Endothelial cell of umbilical vein (primary cell): ENCODE data around the gene UBE2I. TPM values are rescaled to one million over a fixed set of nuclear protein-coding genes. Genes with fewer than 3 reads are reported as not detected.
"Not testable (repeated sequence)": the region's sequence is repeated elsewhere in the genome, so short reads cannot be mapped to it uniquely, and the experiment has no call there.

Experiments
- BruUV-seq: library from RNA; stranded (reverse); fragments of 400-500 nt; replicated peaks from 2 replicates; lab custom pipeline; 2021; lab: Mats Ljungman, UMichigan
- CTCF ChIA-PET: fragments of 300-600, 350-600 bp; sonication (Branson Sonifier 250); formaldehyde crosslinking; loops from one replicate; lab custom pipeline; 2021; ENCODE audit warnings: antibody characterized with exemption, inconsistent platforms; lab: Charles Lee
- POLR2A ChIA-PET: fragments of 300-600, 350-600 bp; sonication (Branson Sonifier 250); formaldehyde crosslinking; loops from one replicate; lab custom pipeline; 2021; ENCODE audit warnings: antibody characterized with exemption, inconsistent platforms; lab: Charles Lee
- DNase-seq: peaks from one replicate; pipeline ENCODE4 v3.0.0-alpha.2; 2011; ENCODE audit warnings: low read depth, low spot score
- FAIRE-seq: peaks from 2 replicates; lab custom pipeline; 2011; peaks lifted over from hg19 to GRCh38; lab: Jason Lieb, UNC
- H2AFZ ChIP-seq: 2 replicates; pipeline ENCODE4 v1.6.0; 2012; ENCODE audit warnings: low read depth, low read length, control low read depth, inconsistent platforms
- H3K27ac ChIP-seq: 2 replicates; pipeline ENCODE4 v1.5.1; 2011; ENCODE audit warnings: low read depth, mild to moderate bottlenecking, control low read depth, low read length, moderate library complexity; ENCODE audit not compliant: insufficient read depth
- H3K27me3 ChIP-seq, 2 experiments: 2 replicates each; pipeline versions ENCODE4 v1.6.0 to v1.6.1; 2011; ENCODE audit warnings: low read length in 2 of 2, mixed read lengths in 1 of 2; ENCODE audit not compliant: control insufficient read depth in 2 of 2, insufficient read depth in 2 of 2
- H3K36me3 ChIP-seq, 2 experiments: 2 replicates in 1 of 2; 3 replicates in 1 of 2; pipeline ENCODE4 v1.5.1; 2011; ENCODE audit warnings: low read length in 2 of 2, mild to moderate bottlenecking in 1 of 2, moderate library complexity in 1 of 2; ENCODE audit not compliant: control insufficient read depth in 2 of 2, insufficient read depth in 2 of 2; ENCODE audit errors: extremely low read depth in 1 of 2
- H3K4me1 ChIP-seq: 3 replicates; pipeline ENCODE4 v1.5.1; 2011; ENCODE audit warnings: mild to moderate bottlenecking, low read length; ENCODE audit not compliant: control insufficient read depth, insufficient read depth; ENCODE audit errors: extremely low read depth
- H3K4me2 ChIP-seq: 2 replicates; pipeline ENCODE4 v1.6.1; 2011; ENCODE audit warnings: low read length, control low read depth, mixed read lengths; ENCODE audit not compliant: insufficient read depth
- H3K4me3 ChIP-seq, 3 experiments: fragments of 200-600 bp in 1 of 3; sonication (generic), shearing (Covaris generic) in 1 of 3; replicated peaks in 1 of 3; 2 replicates each; pipeline ENCODE4 v1.5.1; 2011 to 2016; ENCODE audit warnings: control low read depth in 3 of 3, low read length in 3 of 3, mild to moderate bottlenecking in 2 of 3, inconsistent platforms in 1 of 3, low read depth in 1 of 3, moderate library complexity in 1 of 3; ENCODE audit not compliant: insufficient read depth in 1 of 3
- H3K79me2 ChIP-seq: 2 replicates; pipeline ENCODE4 v1.6.0; 2012; ENCODE audit warnings: low read length, inconsistent platforms; ENCODE audit not compliant: control insufficient read depth, insufficient read depth
- H3K9ac ChIP-seq: replicated peaks from 2 replicates; pipeline ENCODE3; 2011; ENCODE audit warnings: low read length, control low read depth; ENCODE audit not compliant: insufficient read depth; ENCODE audit errors: extremely low read depth
- H3K9me1 ChIP-seq: replicated peaks from 3 replicates; pipeline ENCODE4 v1.6.0; 2011; ENCODE audit warnings: mild to moderate bottlenecking, low read length; ENCODE audit not compliant: control insufficient read depth, insufficient read depth; ENCODE audit errors: extremely low read depth
- H3K9me3 ChIP-seq: replicated peaks from 2 replicates; pipeline ENCODE4 v1.5.1; 2012; ENCODE audit warnings: low read length, inconsistent platforms; ENCODE audit not compliant: control insufficient read depth, insufficient read depth
- H4K20me1 ChIP-seq: replicated peaks from 2 replicates; pipeline ENCODE3; 2011; ENCODE audit warnings: mild to moderate bottlenecking, low read length; ENCODE audit not compliant: control insufficient read depth, insufficient read depth; ENCODE audit errors: extremely low read depth
- EZH2 ChIP-seq: IDR thresholded peaks from 2 replicates; pipeline ENCODE4 v1.6.1; 2012; ENCODE audit warnings: borderline replicate concordance, low read depth, mild to moderate bottlenecking, moderate library complexity, low read length, inconsistent platforms; ENCODE audit not compliant: severe bottlenecking
- FOS ChIP-seq: IDR thresholded peaks from 2 replicates; pipeline ENCODE4 v1.6.1; 2011; ENCODE audit warnings: mild to moderate bottlenecking, low read length, moderate library complexity, borderline replicate concordance; ENCODE audit not compliant: insufficient read depth
- GATA2 ChIP-seq: IDR thresholded peaks from 2 replicates; pipeline ENCODE4 v1.7.0; 2011; ENCODE audit warnings: low read depth, mild to moderate bottlenecking, moderate library complexity, mixed read lengths, low read length; ENCODE audit not compliant: insufficient read length, insufficient read depth
- JUN ChIP-seq: IDR thresholded peaks from 2 replicates; pipeline ENCODE4 v1.6.1; 2011; ENCODE audit warnings: borderline replicate concordance, low read depth; ENCODE audit not compliant: insufficient read length, insufficient read depth
- MYC ChIP-seq: IDR thresholded peaks from one replicate; pipeline ENCODE4 v1.6.1; 2011; ENCODE audit warnings: mild to moderate bottlenecking, low read depth, low read length
- POLR2A ChIP-seq: IDR thresholded peaks from 2 replicates; pipeline ENCODE4 v1.6.1; 2012; ENCODE audit warnings: low read depth, mild to moderate bottlenecking, control low read depth, low read length
- POLR2AphosphoS5 ChIP-seq: IDR thresholded peaks from 2 replicates; pipeline ENCODE4 v1.6.1; 2012; ENCODE audit warnings: low read depth, mild to moderate bottlenecking, control low read depth, low read length, moderate library complexity; ENCODE audit not compliant: insufficient read depth
- dilution Hi-C: fragments of 300-500 bp; cut with MboI; formaldehyde crosslinking; loops from one replicate; pipeline ENCODE4 v1.15.0; 2019; ENCODE audit warnings: low sequenced_read_pairs; ENCODE audit not compliant: extremely low pct_ligation_motif_present
- intact Hi-C: fragments of 100-400 bp; cut with micrococcal nuclease; formaldehyde crosslinking; loops from one replicate; pipeline ENCODE4 v1.10.0; 2022
- polyA plus RNA-seq, 4 experiments: library from polyadenylated mRNA; depleted of rRNA in 3 of 4; stranded (reverse) in 3 of 4; unstranded in 1 of 4; fragments of >200 nt; gene quantifications; 2 replicates each; pipeline versions ENCODE4 v1.2.1 to v1.2.3, GENCODE V29; 2011 to 2012; ENCODE audit warnings: missing spikeins in 1 of 4
- total RNA-seq: library from RNA; stranded (reverse); gene quantifications from 2 replicates; pipeline ENCODE4 v1.2.3, GENCODE V29; 2021
- TF ChIP-seq, protein P1 (sequence below), 2 donors: IDR thresholded peaks; 1 replicate in 1 of 2; 2 replicates in 1 of 2; pipeline ENCODE4 v1.5.1; 2011; ENCODE audit warnings: low read length in 2 of 2, mild to moderate bottlenecking in 2 of 2, moderate library complexity in 2 of 2, control low read depth in 1 of 2, inconsistent platforms in 1 of 2, low read depth in 1 of 2; ENCODE audit not compliant: insufficient read depth in 1 of 2; ENCODE audit errors: extremely low read depth in 1 of 2
- TF ChIP-seq, protein P2 (sequence below): IDR thresholded peaks from 2 replicates; pipeline ENCODE4 v1.6.1; 2011; ENCODE audit not compliant: insufficient read depth, insufficient read length

Gene UBE2I
- total and polyA plus RNA-seq, 2 donors (not counting 3 experiments of a cell fraction or from before 2014, with no cell fraction given), result 122 to 233 TPM

DNA sequence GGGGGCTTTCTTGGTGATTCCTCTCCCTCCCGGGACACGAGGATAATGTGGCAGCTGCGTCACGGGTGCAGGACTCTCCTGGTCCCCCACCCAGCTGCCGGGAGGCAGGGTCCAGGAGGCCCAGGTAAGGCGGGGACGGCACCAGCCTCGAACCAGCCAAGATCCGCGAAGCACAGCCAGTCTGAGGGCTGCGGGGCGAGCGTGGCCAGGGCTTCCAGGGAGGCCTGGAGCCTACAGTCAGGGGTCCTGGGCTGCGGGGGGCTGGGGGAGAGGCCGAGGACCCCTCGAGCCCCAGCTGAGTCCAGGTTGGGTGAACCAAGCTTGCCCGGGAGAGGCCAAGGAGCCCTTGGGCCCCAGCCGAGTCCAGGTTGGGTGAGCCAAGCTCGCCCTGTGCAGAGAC, 43.6 kb upstream of the UBE2I start:
- Histone ChIP-seq H3K79me2 (no peaks in the 10 kb centered on the region), H3K4me1 (no peaks in the 10 kb centered on the region), H3K9ac (no peak overlapping the region), H3K4me3 (no peak overlapping the region), H3K36me3 (no peaks in the 10 kb centered on the region), H2AFZ (no peak overlapping the region), H3K9me1 (no peaks in the 10 kb centered on the region), H3K27ac (no peak overlapping the region), H4K20me1 (no peaks in the 10 kb centered on the region), H3K4me2 (no peak overlapping the region), H3K9me3 (no peaks in the 10 kb centered on the region), H3K27me3 (peaks cover 6 to 11% of the 10 kb centered on the region in 2 experiments)
- dilution Hi-C loops (no loop called here), intact Hi-C loops (no loop called here)
- ChIA-PET POLR2A (interaction anchor here (0.6 kb wide), 1 partner anchor 209 kb away, joined by 4 read pairs; no protein-coding TSS in a partner anchor), CTCF (no interaction called here)
- no TSS peak for BruUV-seq
- TF ChIP-seq MYC (no peak), EZH2 (no peak), POLR2AphosphoS5 (no peak), POLR2A (no peak), JUN (no peak), FOS (no peak), GATA2 (no peak)
- TF ChIP-seq, protein P1, sequence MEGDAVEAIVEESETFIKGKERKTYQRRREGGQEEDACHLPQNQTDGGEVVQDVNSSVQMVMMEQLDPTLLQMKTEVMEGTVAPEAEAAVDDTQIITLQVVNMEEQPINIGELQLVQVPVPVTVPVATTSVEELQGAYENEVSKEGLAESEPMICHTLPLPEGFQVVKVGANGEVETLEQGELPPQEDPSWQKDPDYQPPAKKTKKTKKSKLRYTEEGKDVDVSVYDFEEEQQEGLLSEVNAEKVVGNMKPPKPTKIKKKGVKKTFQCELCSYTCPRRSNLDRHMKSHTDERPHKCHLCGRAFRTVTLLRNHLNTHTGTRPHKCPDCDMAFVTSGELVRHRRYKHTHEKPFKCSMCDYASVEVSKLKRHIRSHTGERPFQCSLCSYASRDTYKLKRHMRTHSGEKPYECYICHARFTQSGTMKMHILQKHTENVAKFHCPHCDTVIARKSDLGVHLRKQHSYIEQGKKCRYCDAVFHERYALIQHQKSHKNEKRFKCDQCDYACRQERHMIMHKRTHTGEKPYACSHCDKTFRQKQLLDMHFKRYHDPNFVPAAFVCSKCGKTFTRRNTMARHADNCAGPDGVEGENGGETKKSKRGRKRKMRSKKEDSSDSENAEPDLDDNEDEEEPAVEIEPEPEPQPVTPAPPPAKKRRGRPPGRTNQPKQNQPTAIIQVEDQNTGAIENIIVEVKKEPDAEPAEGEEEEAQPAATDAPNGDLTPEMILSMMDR (IDR thresholded peaks at IDR 0.05; ENCODE audit: extremely low read depth in 1 of 2, insufficient read depth in 1 of 2, low read depth in 1 of 2, low read length in 2 of 2), result no peak
- TF ChIP-seq, protein P2, sequence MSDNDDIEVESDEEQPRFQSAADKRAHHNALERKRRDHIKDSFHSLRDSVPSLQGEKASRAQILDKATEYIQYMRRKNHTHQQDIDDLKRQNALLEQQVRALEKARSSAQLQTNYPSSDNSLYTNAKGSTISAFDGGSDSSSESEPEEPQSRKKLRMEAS, result no peak
- no peak for DNase-seq
- FAIRE-seq, result no peak

DNA sequence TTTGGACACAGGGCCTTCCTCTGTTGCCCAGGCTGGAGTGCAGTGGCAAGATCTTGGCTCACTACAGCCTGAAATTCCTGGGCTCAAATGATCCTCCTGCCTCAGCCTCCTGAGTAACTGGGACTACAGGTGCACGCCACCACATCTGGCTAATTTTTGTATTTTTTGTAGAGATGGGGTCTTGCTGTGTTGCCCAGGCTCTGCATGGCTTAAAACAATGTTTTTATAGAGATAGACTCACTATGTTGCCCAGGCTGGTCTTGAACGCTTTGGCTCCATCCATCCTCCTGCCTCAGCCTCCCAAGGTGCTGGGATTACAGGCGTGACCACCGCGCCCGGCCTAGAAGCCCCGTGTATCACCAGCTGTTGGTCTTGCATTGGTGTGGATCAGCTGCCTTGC, 40.0 kb upstream of the UBE2I start:
- POLR2A ChIA-PET, H3K9ac ChIP-seq, H3K4me3 ChIP-seq, FAIRE-seq, H2AFZ ChIP-seq, DNase-seq, H3K9me1 ChIP-seq, H3K4me1 ChIP-seq, H3K79me2 ChIP-seq, H3K4me2 ChIP-seq, BruUV-seq, H3K27ac ChIP-seq, H3K36me3 ChIP-seq, H3K27me3 ChIP-seq, intact Hi-C loops, H3K9me3 ChIP-seq, H4K20me1 ChIP-seq, dilution Hi-C loops: not testable (repeated sequence)
- CTCF ChIA-PET, result interaction anchor here (0.6 kb wide), 1 partner anchor 61 kb away, joined by 3 read pairs; no protein-coding TSS in a partner anchor
